22Rv1 (cell line): ENCODE results near the gene CYP39A1.

Experiments used
- ZFX ChIP-seq: fragments of 450-650 bp; IDR thresholded peaks from 2 replicates; pipeline ENCODE4 v1.6.1; 2017; ENCODE audit warnings: antibody characterized with exemption, borderline replicate concordance
- TF ChIP-seq, protein P1 (sequence below): fragments of 450-650 bp; IDR thresholded peaks from 2 replicates; pipeline ENCODE4 v1.5.1; 2017; ENCODE audit warnings: mild to moderate bottlenecking

DNA sequence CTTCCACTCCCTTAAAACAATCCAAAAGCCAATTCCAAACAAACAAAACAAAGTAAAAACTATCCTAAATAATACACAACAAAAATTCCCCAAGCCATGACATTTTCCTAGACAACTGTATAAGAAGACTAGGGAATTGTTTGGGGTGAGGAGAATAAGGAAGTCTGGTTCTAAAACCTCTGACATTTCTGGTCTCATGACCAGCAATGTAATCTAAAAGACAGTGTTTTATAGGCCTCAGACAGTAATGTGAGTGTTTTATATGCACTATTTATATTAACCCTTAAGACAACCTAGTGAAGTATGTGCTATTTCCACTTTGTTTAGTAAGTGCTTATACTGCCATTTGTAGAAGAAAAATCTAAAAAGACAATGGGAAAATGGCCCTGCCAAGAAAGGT is 148.4 kb downstream of the CYP39A1 start:
- TF ChIP-seq, protein P1, sequence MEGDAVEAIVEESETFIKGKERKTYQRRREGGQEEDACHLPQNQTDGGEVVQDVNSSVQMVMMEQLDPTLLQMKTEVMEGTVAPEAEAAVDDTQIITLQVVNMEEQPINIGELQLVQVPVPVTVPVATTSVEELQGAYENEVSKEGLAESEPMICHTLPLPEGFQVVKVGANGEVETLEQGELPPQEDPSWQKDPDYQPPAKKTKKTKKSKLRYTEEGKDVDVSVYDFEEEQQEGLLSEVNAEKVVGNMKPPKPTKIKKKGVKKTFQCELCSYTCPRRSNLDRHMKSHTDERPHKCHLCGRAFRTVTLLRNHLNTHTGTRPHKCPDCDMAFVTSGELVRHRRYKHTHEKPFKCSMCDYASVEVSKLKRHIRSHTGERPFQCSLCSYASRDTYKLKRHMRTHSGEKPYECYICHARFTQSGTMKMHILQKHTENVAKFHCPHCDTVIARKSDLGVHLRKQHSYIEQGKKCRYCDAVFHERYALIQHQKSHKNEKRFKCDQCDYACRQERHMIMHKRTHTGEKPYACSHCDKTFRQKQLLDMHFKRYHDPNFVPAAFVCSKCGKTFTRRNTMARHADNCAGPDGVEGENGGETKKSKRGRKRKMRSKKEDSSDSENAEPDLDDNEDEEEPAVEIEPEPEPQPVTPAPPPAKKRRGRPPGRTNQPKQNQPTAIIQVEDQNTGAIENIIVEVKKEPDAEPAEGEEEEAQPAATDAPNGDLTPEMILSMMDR: no peak
- TF ChIP-seq ZFX: no peak
